ENCODE data around the gene L2HGDH.

Gene L2HGDH

GRCh38 chr14:50355692-50356091 is 43.7 kb upstream of the L2HGDH start:
- TF ChIP-seq CTCF (IDR thresholded peaks at IDR 0.05; ENCODE audit: low read depth, low read length, missing control alignments), result no peak
- in situ Hi-C loops (cut with HindIII; ENCODE audit: low sequenced_read_pairs), result no loop called here
- H3K4me3 ChIP-seq (ENCODE audit: low read depth, low read length), result no peak overlapping the region
- no peak for DNase-seq (ENCODE audit: low read depth)

- no peak overlapping the region for H3K4me3 ChIP-seq (ENCODE audit: low read depth, low read length)
- in situ Hi-C loops (cut with HindIII; ENCODE audit: low sequenced_read_pairs), result no loop called here
- DNase-seq (ENCODE audit: low read depth), result no peak
- no peak for TF ChIP-seq CTCF (IDR thresholded peaks at IDR 0.05; ENCODE audit: low read depth, low read length, missing control alignments)
Measured at GRCh38 chr14:50354527-50354926, 42.5 kb upstream of the L2HGDH start.

- H3K4me3 ChIP-seq (ENCODE audit: low read depth, low read length), result no peak overlapping the region
- in situ Hi-C loops (cut with HindIII; ENCODE audit: low sequenced_read_pairs), result no loop called here
- TF ChIP-seq CTCF (IDR thresholded peaks at IDR 0.05; ENCODE audit: low read depth, low read length, missing control alignments), result no peak
- no peak for DNase-seq (ENCODE audit: low read depth)
Measured at GRCh38 chr14:50353126-50353525, 41.1 kb upstream of the L2HGDH start.

GRCh38 chr14:50352584-50352983 is 40.6 kb upstream of the L2HGDH start:
- TF ChIP-seq CTCF (IDR thresholded peaks at IDR 0.05; ENCODE audit: low read depth, low read length, missing control alignments), result no peak
- DNase-seq (ENCODE audit: low read depth), result no peak
- H3K4me3 ChIP-seq (ENCODE audit: low read depth, low read length), result no peak overlapping the region
- in situ Hi-C loops (cut with HindIII; ENCODE audit: low sequenced_read_pairs), result no loop called here

GRCh38 chr14:50350975-50351374 is 38.9 kb upstream of the L2HGDH start:
- in situ Hi-C loops (cut with HindIII; ENCODE audit: low sequenced_read_pairs), result no loop called here

GRCh38 chr14:50348933-50349332 is 36.9 kb upstream of the L2HGDH start:
- in situ Hi-C loops (cut with HindIII; ENCODE audit: low sequenced_read_pairs), result no loop called here
- no peak for DNase-seq (ENCODE audit: low read depth)

More at GRCh38 chr14:50350975-50351374, 38.9 kb upstream of the L2HGDH start:
- H3K4me3 ChIP-seq (ENCODE audit: low read depth, low read length), result no peak overlapping the region
- no peak for DNase-seq (ENCODE audit: low read depth)
- no peak for TF ChIP-seq CTCF (IDR thresholded peaks at IDR 0.05; ENCODE audit: low read depth, low read length, missing control alignments)

More at GRCh38 chr14:50348933-50349332, 36.9 kb upstream of the L2HGDH start:
- no peak for TF ChIP-seq CTCF (IDR thresholded peaks at IDR 0.05; ENCODE audit: low read depth, low read length, missing control alignments)
- H3K4me3 ChIP-seq (ENCODE audit: low read depth, low read length), result no peak overlapping the region
